Measurements from ENCODE around the gene ADTRP. TPM values are rescaled to one million over a fixed set of nuclear protein-coding genes. Genes with fewer than 3 reads are reported as not detected.
"Not testable (repeated sequence)": the region's sequence is repeated elsewhere in the genome, so short reads cannot be mapped to it uniquely, and the experiment has no call there.

The ADTRP gene
- total RNA-seq, 1 donor from 2014 or later = 13.2 TPM

DNA sequence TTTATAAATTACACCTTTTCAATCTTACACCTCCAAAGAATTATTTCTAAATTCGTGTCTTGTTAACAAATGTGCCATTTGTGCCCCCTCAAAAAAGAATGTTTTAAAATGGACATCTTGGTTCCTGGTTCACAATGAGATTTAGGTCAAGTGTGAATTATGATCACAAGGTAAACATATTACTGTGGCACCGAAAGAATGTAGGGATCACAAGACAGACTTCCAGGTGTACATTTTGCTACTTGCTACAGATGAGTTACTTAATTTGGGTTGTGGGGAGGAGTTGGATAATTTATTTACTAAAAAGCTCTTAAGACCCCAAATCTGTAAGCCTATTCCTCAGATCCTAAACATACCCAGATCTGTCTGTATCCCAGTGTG is 25.0 kb upstream of the ADTRP start:
- DNase-seq (ENCODE audit: low read depth, low spot score) = no peak

DNA sequence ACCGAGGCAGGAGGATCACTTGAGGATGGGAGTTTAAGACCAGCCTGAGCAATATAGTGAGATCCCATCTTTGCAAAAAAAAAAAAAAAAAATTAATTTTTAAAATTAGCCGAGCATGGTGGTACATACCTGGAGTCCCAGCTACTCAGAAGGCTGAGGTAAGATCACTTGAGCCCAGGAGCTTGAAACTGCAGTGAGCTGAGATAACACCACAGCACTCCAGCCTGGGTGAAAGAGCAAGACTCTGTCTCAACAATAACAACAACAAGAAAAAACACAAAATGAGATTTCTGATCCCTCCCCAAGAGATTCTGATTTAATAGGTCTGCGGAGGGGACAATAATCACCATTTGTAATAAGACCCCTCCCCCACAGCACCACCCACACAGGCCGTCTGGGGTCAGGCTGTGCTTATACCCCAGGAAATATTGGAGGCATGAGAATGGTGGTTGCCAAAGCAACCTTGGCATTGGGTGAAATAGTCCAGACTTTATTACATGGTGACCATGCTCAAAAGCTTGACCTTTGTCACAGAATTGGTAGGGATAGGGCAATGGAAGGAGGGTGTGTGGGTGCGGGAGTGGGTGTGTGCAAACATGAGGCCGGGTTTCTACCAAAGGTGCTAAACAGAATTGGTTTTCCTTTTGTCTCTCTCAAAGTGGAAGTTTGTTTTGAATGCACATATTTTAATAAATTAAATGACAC is 24.4 kb upstream of the ADTRP start:
- DNase-seq (ENCODE audit: low read depth, low spot score) = no peak

DNA sequence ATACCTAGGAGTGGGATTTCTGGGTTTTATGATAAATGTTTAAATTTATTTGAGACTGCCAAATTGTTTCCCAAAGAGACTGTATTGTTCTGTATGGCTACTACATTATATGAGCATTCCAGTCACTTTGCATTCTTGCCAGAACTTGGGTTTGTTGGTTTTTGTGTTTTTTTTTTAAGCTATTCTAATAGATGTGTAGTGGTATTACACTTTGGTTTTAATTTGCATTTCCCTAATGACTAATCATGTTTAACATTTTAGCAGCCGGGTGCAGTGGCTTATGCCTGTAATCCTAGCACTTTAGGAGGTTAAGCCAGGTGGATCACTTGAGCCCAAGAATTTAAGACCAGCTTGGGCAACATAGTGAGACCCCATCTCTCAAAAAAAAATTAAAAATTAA is 21.9 kb upstream of the ADTRP start:
- DNase-seq (ENCODE audit: low read depth, low spot score) = not testable (repeated sequence)

DNA sequence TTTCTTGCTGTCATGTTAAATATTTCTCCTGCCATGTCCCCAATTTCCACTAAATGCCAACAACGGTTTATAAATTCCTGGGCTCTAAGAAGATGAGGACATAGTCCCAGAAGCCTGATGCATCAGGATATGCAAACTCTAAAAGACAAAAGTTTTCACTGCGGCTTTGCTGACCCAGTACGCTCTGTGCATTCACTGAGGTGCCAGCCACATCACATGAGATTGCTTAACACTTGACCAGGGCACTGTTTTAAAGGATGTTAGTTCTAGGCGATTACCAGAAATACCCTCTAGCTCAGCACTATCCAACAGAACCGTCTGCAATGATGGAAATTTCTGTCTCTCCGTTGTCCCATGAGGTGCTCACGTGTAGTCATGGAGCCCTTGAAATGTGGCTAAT is 19.9 kb upstream of the ADTRP start:
- DNase-seq (ENCODE audit: low read depth, low spot score) = no peak

DNA sequence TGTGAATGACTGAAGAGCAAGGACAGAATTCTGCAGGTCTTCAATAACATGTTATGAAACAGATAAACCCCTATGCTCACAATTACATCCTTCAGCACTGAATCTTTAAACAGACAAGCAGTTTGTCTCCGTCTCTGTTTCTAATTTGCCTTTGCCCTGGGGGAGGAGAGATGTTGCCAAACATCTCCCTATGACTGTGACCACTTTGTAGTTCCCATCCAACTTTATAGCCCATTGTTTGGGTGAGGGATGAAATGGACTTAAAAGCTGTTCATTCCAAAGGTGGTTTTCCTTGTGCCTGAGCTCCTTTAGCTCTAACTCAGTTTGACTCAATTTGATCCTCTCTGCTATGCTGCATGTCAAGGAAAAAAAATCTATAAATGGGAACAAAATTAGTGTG is 19.5 kb upstream of the ADTRP start:
- DNase-seq (ENCODE audit: low read depth, low spot score) = no peak

DNA sequence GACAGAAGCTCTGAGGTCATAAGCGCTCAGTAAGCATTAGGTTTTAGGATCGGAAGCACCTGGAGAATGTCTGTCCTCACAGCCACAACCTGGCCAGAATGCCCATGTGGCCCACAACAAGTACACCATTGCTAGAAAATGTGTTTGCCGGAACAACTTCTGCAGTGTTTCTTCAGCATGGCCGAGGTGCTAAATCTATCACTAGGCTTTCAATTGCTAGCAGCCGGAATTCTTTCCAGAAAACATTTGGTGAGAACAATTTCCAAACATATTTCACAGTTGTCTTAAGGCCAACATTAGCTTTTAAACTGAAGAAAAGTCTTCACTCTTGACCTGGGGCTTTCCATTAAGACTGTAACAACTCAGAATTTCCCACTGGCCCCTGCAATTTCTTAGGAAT is 18.2 kb upstream of the ADTRP start:
- DNase-seq (ENCODE audit: low read depth, low spot score) = no peak

DNA sequence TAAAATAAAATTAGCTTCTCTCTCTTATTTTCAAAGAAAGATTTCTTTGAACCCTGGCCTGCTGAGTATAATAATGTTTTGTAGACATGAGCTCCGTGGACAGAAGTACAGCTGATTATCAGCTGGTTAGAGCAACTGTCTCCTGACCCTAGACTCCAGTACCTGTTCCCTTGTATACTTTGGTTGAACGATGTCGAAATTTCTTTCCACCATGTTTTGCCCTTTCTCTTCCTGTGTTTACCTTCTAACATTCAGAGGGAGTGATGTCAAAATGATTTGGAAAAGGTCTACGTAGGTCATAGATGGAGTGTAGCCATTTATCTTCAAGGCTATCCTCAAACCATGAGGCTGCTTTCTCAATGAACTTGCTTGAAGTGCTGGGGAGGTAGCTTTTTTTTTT is 16.8 kb upstream of the ADTRP start:
- no peak for DNase-seq (ENCODE audit: low read depth, low spot score)

DNA sequence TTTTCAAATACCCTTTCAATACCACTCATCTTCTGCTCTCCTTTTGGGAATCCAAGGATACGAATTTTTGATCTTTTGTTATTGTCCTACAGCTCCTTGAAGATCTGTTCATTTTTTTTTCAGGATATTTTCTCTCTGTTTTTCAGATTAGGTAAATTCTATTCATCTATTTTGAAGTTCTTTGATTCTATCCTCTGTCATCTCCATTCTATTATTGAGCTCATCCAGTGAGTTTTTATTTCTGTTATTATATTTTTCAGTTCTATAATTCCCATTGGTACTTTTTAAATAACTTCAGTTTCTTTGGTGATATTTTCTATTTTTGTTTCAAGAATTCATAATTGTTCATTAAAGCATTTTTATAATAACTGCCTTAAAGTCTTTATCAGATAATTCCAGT is 14.7 kb upstream of the ADTRP start:
- DNase-seq (ENCODE audit: low read depth, low spot score) = no peak

DNA sequence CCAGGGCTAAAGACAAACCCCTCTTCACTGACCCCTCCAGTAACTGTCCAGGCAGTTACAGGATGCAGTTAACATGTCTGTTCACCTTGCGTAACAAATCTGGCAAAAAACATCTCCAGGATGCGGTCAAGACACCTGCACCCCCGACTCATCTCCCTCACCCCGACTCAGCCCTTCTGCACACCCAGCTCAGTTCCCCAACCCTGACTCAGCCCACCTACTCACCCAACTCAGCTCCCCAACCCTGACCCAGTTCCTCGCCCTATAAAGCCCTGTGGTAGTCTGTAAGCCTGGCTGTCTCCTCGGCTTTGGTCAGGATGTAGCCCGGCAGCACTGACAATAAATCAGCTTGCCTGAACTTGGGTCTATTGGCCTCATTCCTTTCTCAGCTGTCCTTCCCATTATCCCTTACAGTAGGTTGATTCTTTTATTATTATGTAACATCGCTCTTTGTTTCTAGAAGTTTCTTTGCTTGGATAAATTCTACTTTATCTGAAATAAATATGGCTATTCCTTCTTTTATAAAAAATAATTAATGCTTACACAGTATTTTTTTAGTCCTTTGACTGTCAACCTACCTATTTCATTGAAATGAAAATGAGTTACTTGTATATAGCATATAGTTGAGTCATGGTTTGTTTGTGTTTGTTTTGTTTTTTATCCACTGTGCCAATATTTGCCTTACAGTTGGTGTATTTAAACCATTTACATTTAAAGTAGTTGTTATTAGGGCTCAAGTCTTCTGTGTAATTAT is 12.9 kb upstream of the ADTRP start:
- no peak for DNase-seq (ENCODE audit: low read depth, low spot score)

DNA sequence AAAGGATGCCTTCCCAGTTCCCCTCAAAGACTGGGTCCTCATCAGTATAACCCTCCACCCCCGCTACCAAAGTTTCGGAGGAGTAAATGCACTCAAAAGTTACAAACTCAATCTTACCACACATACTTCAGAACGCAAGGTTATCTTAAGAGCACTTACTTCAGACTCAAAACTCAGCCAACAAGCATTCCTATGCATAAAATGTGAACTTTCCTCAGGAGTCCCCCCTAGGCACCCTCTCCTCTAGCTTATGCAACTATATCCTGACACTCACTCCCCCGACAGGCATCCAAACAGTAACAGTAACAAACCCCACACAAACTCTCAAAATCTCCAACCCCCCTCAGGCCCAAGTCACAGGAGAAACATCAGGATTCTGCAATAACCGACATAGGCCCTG is 11.1 kb upstream of the ADTRP start:
- no peak for DNase-seq (ENCODE audit: low read depth, low spot score)

DNA sequence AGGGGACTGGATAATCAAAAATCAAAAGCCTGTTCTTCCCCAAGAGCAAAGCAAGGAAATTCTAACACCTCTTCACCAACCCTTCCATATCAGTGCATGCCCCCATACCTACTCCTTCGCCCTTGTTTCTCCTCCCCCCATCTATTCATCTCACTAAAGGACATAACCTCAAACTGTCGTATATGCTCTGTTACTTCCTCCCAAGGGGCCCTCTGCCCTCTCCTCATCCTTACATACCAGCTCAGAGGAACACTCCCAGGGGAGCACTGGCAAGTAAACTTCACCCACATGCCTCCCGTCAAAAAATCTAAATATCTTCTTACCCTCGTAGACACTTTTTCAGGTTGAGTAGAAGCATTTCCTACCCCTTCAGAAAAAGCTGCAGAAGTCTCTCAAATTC is 9.4 kb upstream of the ADTRP start:
- DNase-seq (ENCODE audit: low read depth, low spot score) = no peak

DNA sequence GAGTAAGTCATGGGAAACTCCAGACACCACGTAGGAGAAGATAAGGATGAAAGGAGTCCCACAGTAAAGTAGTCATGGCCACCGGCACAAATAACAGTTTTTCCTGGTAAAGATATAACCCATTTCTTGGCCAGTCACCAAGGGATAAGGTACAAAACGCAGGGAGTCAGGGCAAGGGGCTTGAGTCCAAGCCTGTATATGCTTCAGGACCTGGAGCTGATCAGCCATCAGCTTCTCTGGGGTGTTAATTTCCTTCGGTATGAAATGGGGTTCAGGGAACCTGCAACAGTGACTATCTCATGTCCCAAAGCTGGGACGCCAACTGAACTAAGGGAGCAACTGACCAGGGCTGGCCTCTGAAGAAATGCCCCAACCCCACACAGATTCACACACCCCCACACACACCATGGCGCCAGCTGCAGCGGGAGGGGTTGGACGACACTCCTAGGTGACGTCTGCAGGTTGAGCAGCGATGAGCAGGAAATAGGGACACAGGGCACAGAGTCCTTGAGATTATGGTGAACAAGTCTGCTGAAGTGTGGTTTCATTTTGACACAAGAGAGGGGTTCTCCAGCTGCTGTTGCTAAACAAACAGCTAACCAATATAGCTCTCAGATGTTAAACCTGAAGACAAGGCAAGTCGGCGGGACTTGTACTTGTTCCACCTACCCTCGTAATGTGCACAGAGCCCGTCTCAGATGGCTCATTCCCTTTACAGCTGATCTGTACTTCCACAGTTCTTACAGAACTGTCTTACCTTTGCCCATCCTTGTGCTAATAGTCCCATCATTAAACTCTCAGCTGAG is 7.4 kb upstream of the ADTRP start:
- DNase-seq (ENCODE audit: low read depth, low spot score) = no peak

DNA sequence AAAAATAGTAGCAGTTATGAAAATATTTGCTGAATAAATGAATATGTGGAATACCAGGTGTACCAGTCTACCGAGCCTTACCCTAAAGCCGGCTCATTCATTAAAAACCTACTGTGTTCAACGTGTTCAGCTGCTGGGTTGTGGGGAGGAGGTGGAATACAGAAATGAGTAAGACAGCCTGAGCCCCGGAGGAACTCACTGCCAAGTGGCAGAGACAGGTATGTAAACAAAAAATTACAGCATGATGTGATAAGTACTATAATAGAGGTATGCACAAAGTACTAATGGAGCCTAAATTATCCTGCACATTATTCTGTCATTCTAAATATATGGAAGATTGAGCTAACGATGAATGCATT is 6.8 kb upstream of the ADTRP start:
- DNase-seq (ENCODE audit: low read depth, low spot score) = no peak

DNA sequence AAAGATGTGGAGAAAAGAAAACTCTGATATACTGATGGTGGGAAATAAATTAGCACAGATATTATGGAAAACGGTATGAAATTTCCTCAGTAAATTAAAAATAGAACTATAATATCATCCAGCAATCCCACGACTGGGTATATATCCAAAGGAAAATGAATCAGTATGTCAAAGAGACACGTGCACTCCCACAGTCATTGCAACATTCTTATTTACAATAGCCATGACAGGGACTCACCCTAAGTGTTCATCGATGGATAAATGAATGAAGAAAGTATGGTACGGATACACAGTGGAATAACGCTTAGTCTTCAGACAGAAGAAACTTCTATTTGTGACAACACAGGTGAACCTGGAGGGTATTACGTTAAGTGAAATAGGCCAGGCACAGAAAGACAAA is 5.7 kb upstream of the ADTRP start:
- no peak for DNase-seq (ENCODE audit: low read depth, low spot score)

DNA sequence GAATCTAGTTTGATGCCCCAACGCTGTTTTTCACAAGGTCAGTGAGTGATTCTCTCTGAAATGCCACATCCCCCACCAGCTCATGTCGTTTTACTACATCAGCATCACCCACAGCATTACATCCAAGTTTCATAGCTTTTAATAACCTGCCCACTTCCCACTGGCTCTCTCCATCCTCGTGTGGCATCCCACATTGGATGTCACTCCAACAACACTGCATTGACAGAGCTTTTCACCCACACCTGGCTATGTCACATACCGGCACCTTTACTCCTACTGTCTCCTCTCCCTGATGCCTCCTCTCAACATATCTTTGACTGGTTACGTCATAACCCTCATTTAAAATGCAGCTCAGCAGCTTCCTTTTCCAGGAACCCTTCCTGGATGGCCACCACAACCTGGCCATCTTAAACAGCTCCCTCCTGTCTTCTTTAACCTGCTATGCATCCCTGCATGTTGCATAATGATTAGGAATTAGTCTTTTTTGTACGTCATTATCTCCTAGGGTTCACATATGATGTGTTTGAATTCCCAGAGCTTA is 5.0 kb upstream of the ADTRP start:
- DNase-seq (ENCODE audit: low read depth, low spot score) = no peak

DNA sequence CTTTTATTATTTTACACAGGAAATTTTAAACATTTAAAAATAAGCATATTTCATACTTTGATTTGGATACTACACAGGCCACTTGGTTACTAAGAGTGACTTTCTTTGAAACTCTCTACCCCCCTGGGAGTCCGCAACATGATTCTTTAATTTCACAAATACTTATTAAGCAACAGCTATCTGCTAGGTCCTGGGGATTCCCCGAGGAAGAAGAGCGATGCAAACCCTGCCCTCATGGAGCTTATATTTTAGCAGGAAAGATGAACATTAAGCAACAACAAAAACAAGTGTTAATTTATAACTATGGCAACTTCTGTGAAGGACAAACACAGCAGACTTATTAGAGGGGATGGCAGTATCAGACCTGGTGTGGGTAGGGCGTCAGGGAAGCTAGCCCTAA is 3.9 kb upstream of the ADTRP start:
- DNase-seq (ENCODE audit: low read depth, low spot score) = no peak

DNA sequence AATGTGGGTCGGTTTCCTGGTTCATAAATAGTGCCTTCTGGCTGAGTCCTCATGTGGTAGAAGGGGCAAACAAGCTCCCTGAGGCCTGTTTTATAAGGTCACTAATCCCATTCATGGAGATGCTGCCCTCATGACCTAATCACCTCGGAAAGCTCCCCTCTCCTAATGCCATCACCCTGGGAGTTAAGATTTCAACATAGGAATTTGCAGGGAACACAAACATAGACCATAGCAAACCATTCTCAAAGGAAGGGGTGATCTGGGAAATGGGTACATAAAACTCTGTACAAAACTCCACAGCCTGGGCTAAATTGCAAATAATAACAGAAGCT is 1.5 kb upstream of the ADTRP start:
- no peak for DNase-seq (ENCODE audit: low read depth, low spot score)

DNA sequence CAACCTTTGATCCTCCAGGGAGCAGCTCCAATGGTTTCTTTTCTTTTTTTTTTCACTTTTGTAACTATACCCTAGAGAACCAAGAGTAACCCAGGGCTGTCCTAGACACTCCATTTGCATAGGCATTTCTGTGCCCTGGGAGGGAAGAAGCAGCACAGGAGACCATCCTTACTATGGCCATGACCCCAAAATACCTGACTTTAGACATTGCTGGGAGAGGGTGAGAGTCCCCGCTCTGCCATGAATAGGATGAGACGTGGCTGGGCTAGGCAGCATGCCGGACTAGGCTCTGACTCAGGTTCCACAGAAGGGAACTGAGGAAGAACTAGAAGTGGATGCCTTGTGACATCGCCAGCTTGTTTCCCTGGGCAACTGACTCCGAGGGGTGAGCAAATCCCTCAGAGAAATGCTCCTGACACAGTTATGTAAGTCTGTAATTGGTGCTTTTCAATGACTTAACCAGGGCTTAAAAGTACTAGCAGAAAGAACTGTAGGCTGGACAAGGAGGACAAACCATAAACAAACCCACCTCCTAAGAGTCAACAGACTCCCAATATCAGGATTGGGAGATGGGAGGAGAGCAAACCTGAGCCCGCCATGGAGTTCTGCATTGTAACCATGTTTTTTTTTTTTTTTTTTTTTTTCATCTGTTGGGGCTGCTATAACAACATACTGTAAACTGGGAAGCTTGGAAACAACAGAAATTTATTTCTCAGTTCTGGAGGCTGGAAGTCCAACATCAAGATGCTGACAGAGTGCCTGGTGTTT is 910 bp upstream of the ADTRP start:
- DNase-seq (ENCODE audit: low read depth, low spot score) = no peak

DNA sequence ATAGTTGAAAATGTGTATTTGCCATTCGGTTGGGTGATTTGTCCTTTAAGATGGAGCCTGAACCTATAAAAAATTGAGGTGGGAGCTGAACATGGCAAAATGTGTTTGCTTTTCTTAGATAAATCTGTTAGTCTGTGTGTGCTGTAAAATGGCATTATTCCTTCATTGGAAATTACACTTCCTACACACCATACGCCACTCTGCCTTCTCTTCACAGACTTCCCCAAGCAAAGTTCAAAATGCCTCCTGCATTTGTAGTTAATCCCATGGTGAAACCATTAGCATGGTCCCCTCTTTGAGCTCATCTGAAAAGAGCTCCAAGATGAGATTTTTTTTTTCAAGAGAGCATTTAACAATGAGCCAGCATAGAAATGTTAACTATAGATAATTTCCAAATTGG is 567 bp downstream of the ADTRP start:
- no peak for DNase-seq (ENCODE audit: low read depth, low spot score)

DNA sequence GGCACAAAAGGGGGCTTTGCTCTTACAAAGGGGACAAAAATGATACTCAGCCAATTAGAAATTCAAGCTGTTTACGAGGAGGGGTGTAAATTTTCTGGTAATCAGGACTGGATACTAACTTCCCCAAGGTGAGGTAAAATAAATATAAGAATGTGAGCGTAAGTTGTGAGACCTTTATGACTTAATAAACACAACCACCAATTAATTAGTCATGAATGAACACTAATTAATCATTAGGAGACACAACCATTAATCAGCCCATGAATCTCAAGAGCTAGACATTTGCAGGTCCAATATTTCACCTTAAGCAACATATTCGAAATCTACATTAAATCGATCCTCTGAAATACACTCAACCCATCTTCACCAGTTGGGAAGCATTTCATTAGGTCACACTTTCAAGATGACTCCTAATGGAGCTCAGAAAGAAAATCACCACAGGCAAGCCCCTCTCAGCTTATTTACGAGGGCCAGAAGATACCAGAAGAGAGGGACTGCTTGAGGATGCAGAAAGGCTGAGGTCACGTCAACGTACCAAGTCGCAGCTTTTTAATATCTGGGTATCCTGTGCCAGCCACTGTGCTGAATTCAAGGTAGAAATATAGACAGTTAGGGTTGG is 2.7 kb downstream of the ADTRP start:
- DNase-seq (ENCODE audit: low read depth, low spot score) = no peak

DNA sequence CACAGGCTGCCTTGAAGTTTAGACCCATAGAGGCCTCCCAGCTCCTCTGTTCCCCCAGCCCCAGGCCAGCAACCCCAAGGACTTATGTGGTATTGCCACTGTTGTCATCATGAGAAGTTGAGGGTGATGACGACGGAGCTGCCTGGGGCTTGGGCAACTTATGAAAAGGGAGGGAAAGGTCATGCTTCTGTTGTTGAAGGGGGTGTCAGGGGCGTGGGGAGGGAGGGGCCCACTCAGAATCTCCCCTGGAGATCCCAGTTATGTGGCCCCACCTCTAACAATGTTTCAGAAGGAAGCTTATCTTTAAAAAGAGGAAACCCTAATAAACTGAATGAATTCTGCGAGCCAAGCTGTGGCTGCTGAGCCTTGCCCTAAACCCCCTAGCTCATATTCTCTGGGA is 4.2 kb downstream of the ADTRP start:
- DNase-seq (ENCODE audit: low read depth, low spot score) = no peak
